Measurements from ENCODE around the gene OR9A4.
"Not testable (repeated sequence)": the region's sequence is repeated elsewhere in the genome, so short reads cannot be mapped to it uniquely, and the experiment has no call there.

OR9A4 gene

GRCh38 chr7:141916099-141916498, at the start of gene OR9A4:
Gene OR9A4 (plus strand): TSS chr7:141916399. CDS start chr7:141918876, 2,477 bp downstream.
- DNase-seq, result no peak

GRCh38 chr7:141866974-141867373, 49.2 kb upstream of the OR9A4 start:
- no peak for DNase-seq

- no peak for DNase-seq
Measured at GRCh38 chr7:141872931-141873330, 43.3 kb upstream of the OR9A4 start.

GRCh38 chr7:141874787-141875186, 41.4 kb upstream of the OR9A4 start:
- no peak for DNase-seq

- DNase-seq, result no peak
Measured at GRCh38 chr7:141875453-141875852, 40.7 kb upstream of the OR9A4 start.

GRCh38 chr7:141876371-141876770, 39.8 kb upstream of the OR9A4 start:
- no peak for DNase-seq

GRCh38 chr7:141877365-141877764, 38.8 kb upstream of the OR9A4 start:
- DNase-seq, result no peak

- no peak for DNase-seq
Measured at GRCh38 chr7:141880960-141881359, 35.2 kb upstream of the OR9A4 start.

GRCh38 chr7:141884539-141885225, 31.5 kb upstream of the OR9A4 start:
- no peak for DNase-seq

GRCh38 chr7:141889321-141889720, 26.9 kb upstream of the OR9A4 start:
- no peak for DNase-seq

- DNase-seq, result no peak
Measured at GRCh38 chr7:141891336-141891735, 24.9 kb upstream of the OR9A4 start.

GRCh38 chr7:141899366-141899765, 16.8 kb upstream of the OR9A4 start:
- DNase-seq, result not testable (repeated sequence)

GRCh38 chr7:141906285-141906684, 9.9 kb upstream of the OR9A4 start:
- no peak for DNase-seq

GRCh38 chr7:141911391-141911790, 4.8 kb upstream of the OR9A4 start:
- DNase-seq, result no peak

GRCh38 chr7:141915565-141915964, 634 bp upstream of the OR9A4 start:
- DNase-seq, result no peak

- no peak for DNase-seq
Measured at GRCh38 chr7:141920281-141920680, 4.1 kb downstream of the OR9A4 start.

GRCh38 chr7:141928146-141928844, 12.1 kb downstream of the OR9A4 start:
- no peak for DNase-seq

- no peak for DNase-seq
Measured at GRCh38 chr7:141928845-141929195, 12.6 kb downstream of the OR9A4 start.

GRCh38 chr7:141930211-141930610, 14.0 kb downstream of the OR9A4 start:
- no peak for DNase-seq

- DNase-seq, result no peak
Measured at GRCh38 chr7:141941075-141941474, 24.9 kb downstream of the OR9A4 start.

- no peak for DNase-seq
Measured at GRCh38 chr7:141943846-141944245, 27.6 kb downstream of the OR9A4 start.

GRCh38 chr7:141944811-141945210, 28.6 kb downstream of the OR9A4 start:
- DNase-seq, result no peak

- DNase-seq, result no peak
Measured at GRCh38 chr7:141945356-141945755, 29.2 kb downstream of the OR9A4 start.

GRCh38 chr7:141946796-141947195, 30.6 kb downstream of the OR9A4 start, which contains the start of gene CLEC5A:
Gene CLEC5A (minus strand): TSS chr7:141946974. CDS start chr7:141946292, 682 bp downstream.
- no peak for DNase-seq

- DNase-seq, result no peak
Measured at GRCh38 chr7:141949021-141949420, 32.8 kb downstream of the OR9A4 start.

Data from activated naive CD4-positive, alpha-beta T cell (primary cell).